HG02870 (cell line): ENCODE measurements around the gene NUP50.

Experiments
- ATAC-seq: cut with Tn5 transposase; IDR thresholded peaks from one replicate; pipeline ENCODE4 v1.9.1; 2021; ENCODE audit warnings: mild to moderate bottlenecking, moderate library complexity; ENCODE audit not compliant: unreplicated experiment

NUP50 gene

GRCh38 chr22:45163451-45164269, at the start of gene NUP50:
Gene NUP50, plus strand, starts transcription at chr22:45163925. Its CDS starts 4,253 bp downstream, at chr22:45168178.
- ATAC-seq = peak; percentile 83

GRCh38 chr22:45120440-45120839, 43.3 kb upstream of the NUP50 start:
- no peak for ATAC-seq

- ATAC-seq = no peak
Observed at GRCh38 chr22:45120931-45121330, 42.8 kb upstream of the NUP50 start.

GRCh38 chr22:45124176-45124847, 39.4 kb upstream of the NUP50 start:
- no peak for ATAC-seq

GRCh38 chr22:45125188-45125587, 38.5 kb upstream of the NUP50 start:
- ATAC-seq = no peak

- no peak for ATAC-seq
Observed at GRCh38 chr22:45127866-45128265, 35.9 kb upstream of the NUP50 start.

GRCh38 chr22:45129703-45130524, 33.8 kb upstream of the NUP50 start:
- no peak for ATAC-seq

- ATAC-seq = no peak
Observed at GRCh38 chr22:45130891-45131290, 32.8 kb upstream of the NUP50 start.

GRCh38 chr22:45131749-45132148, 32.0 kb upstream of the NUP50 start:
- no peak for ATAC-seq

GRCh38 chr22:45134313-45134712, 29.4 kb upstream of the NUP50 start:
- no peak for ATAC-seq

GRCh38 chr22:45136594-45136993, 27.1 kb upstream of the NUP50 start:
- no peak for ATAC-seq

GRCh38 chr22:45139693-45140092, 24.0 kb upstream of the NUP50 start:
- no peak for ATAC-seq

- no peak for ATAC-seq
Observed at GRCh38 chr22:45142376-45142775, 21.3 kb upstream of the NUP50 start.

GRCh38 chr22:45144916-45145315, 18.8 kb upstream of the NUP50 start:
- ATAC-seq = no peak

GRCh38 chr22:45149671-45150070, 14.1 kb upstream of the NUP50 start:
- ATAC-seq = no peak

- ATAC-seq = no peak
Observed at GRCh38 chr22:45150139-45150538, 13.6 kb upstream of the NUP50 start.

- ATAC-seq = no peak
Observed at GRCh38 chr22:45151503-45151902, 12.2 kb upstream of the NUP50 start.

- no peak for ATAC-seq
Observed at GRCh38 chr22:45154383-45154782, 9.3 kb upstream of the NUP50 start.

- no peak for ATAC-seq
Observed at GRCh38 chr22:45155050-45155840, 8.5 kb upstream of the NUP50 start.

- no peak for ATAC-seq
Observed at GRCh38 chr22:45157907-45158306, 5.8 kb upstream of the NUP50 start.
